H1 (cell line): ENCODE data around the gene SBSN. TPM values are rescaled to one million over a fixed set of nuclear protein-coding genes. Genes with fewer than 3 reads are reported as not detected.

Source experiments
- CTCF ChIA-PET: fragments of 300-600 bp; sonication (Branson Sonifier 250); formaldehyde crosslinking; loops from one replicate; lab custom pipeline; 2021; ENCODE audit not compliant: partially characterized antibody; lab: Charles Lee
- POLR2A ChIA-PET: fragments of 300-600 bp; sonication (Branson Sonifier 250); formaldehyde crosslinking; loops from one replicate; lab custom pipeline; 2021; ENCODE audit warnings: inconsistent platforms; ENCODE audit not compliant: partially characterized antibody; lab: Charles Lee
- DNase-seq, 2 experiments: peaks; one replicate each; pipeline versions ENCODE4 v3.0.0 to v3.0.0-alpha.2; 2010 to 2022; ENCODE audit warnings: low spot score in 2 of 2, low read depth in 1 of 2, mixed read lengths in 1 of 2
- FAIRE-seq: peaks from 2 replicates; lab custom pipeline; 2011; peaks lifted over from hg19 to GRCh38; lab: Jason Lieb, UNC
- H2AFZ ChIP-seq: 2 replicates; pipeline ENCODE4 v1.8.1; 2012; ENCODE audit warnings: low read length, inconsistent platforms
- H2AK5ac ChIP-seq: 2 replicates; pipeline ENCODE4 v1.6.1; 2013; ENCODE audit warnings: low read depth, low read length
- H2BK120ac ChIP-seq: replicated peaks from 2 replicates; pipeline ENCODE3; 2013; ENCODE audit warnings: low read depth, low read length, inconsistent platforms
- H2BK12ac ChIP-seq: 2 replicates; pipeline ENCODE4 v1.6.1; 2013; ENCODE audit warnings: low read depth, low read length
- H2BK15ac ChIP-seq: 2 replicates; pipeline ENCODE4 v1.6.1; 2013; ENCODE audit warnings: low read length
- H2BK20ac ChIP-seq: 2 replicates; pipeline ENCODE4 v1.6.1; 2013; ENCODE audit warnings: low read length
- H2BK5ac ChIP-seq: 2 replicates; pipeline ENCODE4 v1.6.1; 2013; ENCODE audit warnings: low read depth, low read length
- H3K14ac ChIP-seq: 2 replicates; pipeline ENCODE4 v1.6.1; 2013; ENCODE audit warnings: inconsistent platforms; ENCODE audit not compliant: insufficient read length
- H3K18ac ChIP-seq: 2 replicates; pipeline ENCODE4 v1.6.1; 2013; ENCODE audit warnings: low read length; ENCODE audit errors: extremely low read depth
- H3K23ac ChIP-seq: 2 replicates; pipeline ENCODE4 v1.6.1; 2013; ENCODE audit warnings: inconsistent platforms; ENCODE audit not compliant: insufficient read length
- H3K23me2 ChIP-seq: 2 replicates; pipeline ENCODE4 v1.6.1; 2013; ENCODE audit warnings: low read depth, low read length
- H3K27ac ChIP-seq: 2 replicates; pipeline ENCODE4 v1.6.1; 2011; ENCODE audit warnings: low read depth, low read length, inconsistent platforms
- H3K27me3 ChIP-seq, 4 experiments: replicated peaks in 1 of 4; 1 replicate in 1 of 4; 2 replicates in 3 of 4; pipeline versions ENCODE4 v1.6.1 to v1.8.1; 2011 to 2013; ENCODE audit warnings: low read length in 3 of 4, mild to moderate bottlenecking in 3 of 4, inconsistent platforms in 2 of 4, mixed read lengths in 2 of 4, moderate library complexity in 1 of 4; ENCODE audit not compliant: control insufficient read depth in 3 of 4, insufficient read depth in 3 of 4; ENCODE audit errors: extremely low read depth in 1 of 4
- H3K36me3 ChIP-seq, 4 experiments: 2 replicates each; pipeline versions ENCODE4 v1.6.1 to v1.8.1; 2011 to 2013; ENCODE audit warnings: mild to moderate bottlenecking in 4 of 4, low read length in 3 of 4, moderate library complexity in 2 of 4, control low read depth in 1 of 4, inconsistent platforms in 1 of 4; ENCODE audit not compliant: insufficient read depth in 4 of 4, control insufficient read depth in 2 of 4
- H3K4ac ChIP-seq: replicated peaks from 2 replicates; pipeline ENCODE3; 2013; ENCODE audit warnings: low read length, low read depth, mixed read lengths, inconsistent platforms; ENCODE audit not compliant: insufficient read length
- H3K4me1 ChIP-seq, 4 experiments: replicated peaks in 1 of 4; 1 replicate in 1 of 4; 2 replicates in 3 of 4; pipeline versions ENCODE4 v1.6.1 to v1.8.1; 2011 to 2013; ENCODE audit warnings: low read length in 3 of 4, inconsistent platforms in 2 of 4, mixed read lengths in 1 of 4; ENCODE audit not compliant: insufficient read depth in 4 of 4, control insufficient read depth in 3 of 4
- H3K4me2 ChIP-seq, 2 experiments: 2 replicates each; pipeline versions ENCODE4 v1.6.1 to v1.8.1; 2011 to 2013; ENCODE audit warnings: low read depth in 2 of 2, low read length in 2 of 2, control low read depth in 1 of 2, inconsistent platforms in 1 of 2, mild to moderate bottlenecking in 1 of 2; ENCODE audit not compliant: insufficient read depth in 1 of 2
- H3K4me3 ChIP-seq, 4 experiments: fragments of 200-600, 300-600 bp in 1 of 4; sonication (generic), shearing (Covaris generic), sonication (Bioruptor Twin) in 1 of 4; 2 replicates each; pipeline versions ENCODE4 v1.5.1 to v1.8.1; 2011 to 2016; ENCODE audit warnings: low read length in 4 of 4, low read depth in 3 of 4, control low read depth in 2 of 4, inconsistent platforms in 2 of 4, mild to moderate bottlenecking in 2 of 4, mixed read lengths in 1 of 4, moderate library complexity in 1 of 4; ENCODE audit not compliant: insufficient read depth in 2 of 4; ENCODE audit errors: extremely low read depth in 1 of 4
- H3K56ac ChIP-seq: replicated peaks from 2 replicates; pipeline ENCODE3; 2013; ENCODE audit warnings: low read depth, mild to moderate bottlenecking, mixed read lengths, low read length, inconsistent platforms; ENCODE audit not compliant: insufficient read length
- H3K79me1 ChIP-seq: 2 replicates; pipeline ENCODE4 v1.6.1; 2013; ENCODE audit warnings: low read depth, low read length, control low read depth
- H3K79me2 ChIP-seq, 2 experiments: 2 replicates each; pipeline versions ENCODE4 v1.6.1 to v1.8.1; 2012 to 2013; ENCODE audit warnings: low read length in 2 of 2, mild to moderate bottlenecking in 2 of 2, inconsistent platforms in 1 of 2; ENCODE audit not compliant: insufficient read depth in 2 of 2, control insufficient read depth in 1 of 2
- H3K9ac ChIP-seq, 4 experiments: replicated peaks in 1 of 4; 1 replicate in 1 of 4; 2 replicates in 3 of 4; pipeline versions ENCODE4 v1.6.1 to v1.8.1; 2011 to 2013; ENCODE audit warnings: low read depth in 3 of 4, low read length in 3 of 4, control low read depth in 2 of 4, mild to moderate bottlenecking in 2 of 4, moderate library complexity in 2 of 4, inconsistent platforms in 1 of 4; ENCODE audit errors: extremely low read depth in 1 of 4
- H3K9me3 ChIP-seq, 2 experiments: 2 replicates each; pipeline versions ENCODE4 v1.6.1 to v1.8.1; 2012 to 2013; ENCODE audit warnings: mild to moderate bottlenecking in 2 of 2, moderate library complexity in 2 of 2, control low read depth in 1 of 2, inconsistent platforms in 1 of 2, low read depth in 1 of 2, low read length in 1 of 2, mixed read lengths in 1 of 2; ENCODE audit not compliant: insufficient read depth in 2 of 2
- H4K20me1 ChIP-seq, 2 experiments: replicated peaks in 1 of 2; 2 replicates each; pipeline versions ENCODE3 to v1.8.1; 2011 to 2013; ENCODE audit warnings: inconsistent platforms in 2 of 2, low read length in 2 of 2, mild to moderate bottlenecking in 1 of 2; ENCODE audit not compliant: insufficient read depth in 2 of 2, control insufficient read depth in 1 of 2
- H4K5ac ChIP-seq: 2 replicates; pipeline ENCODE4 v1.6.1; 2013; ENCODE audit warnings: low read length, low read depth, mixed read lengths, inconsistent platforms; ENCODE audit not compliant: insufficient read length
- H4K8ac ChIP-seq: 2 replicates; pipeline ENCODE4 v1.8.0; 2013; ENCODE audit warnings: mild to moderate bottlenecking, moderate library complexity, low read length, inconsistent platforms; ENCODE audit not compliant: insufficient read depth; ENCODE audit errors: extremely low read depth
- H4K91ac ChIP-seq: replicated peaks from 2 replicates; pipeline ENCODE3; 2013; ENCODE audit warnings: low read length, mixed read lengths, inconsistent platforms; ENCODE audit not compliant: insufficient read length
- CBX5 ChIP-seq: fragments of 300-800, 300-1000 bp; sonication (generic); IDR thresholded peaks from 2 replicates; pipeline ENCODE4 v1.7.1; 2016; ENCODE audit warnings: antibody characterized with exemption, low read length, low read depth
- KDM5A ChIP-seq: fragments of 200-600 bp; IDR thresholded peaks from 2 replicates; pipeline ENCODE4 v1.7.1; 2012; ENCODE audit warnings: mild to moderate bottlenecking, low read length, inconsistent platforms, mixed read lengths
- NANOG ChIP-seq: IDR thresholded peaks from 2 replicates; pipeline ENCODE4 v1.6.1; 2011; ENCODE audit warnings: low read length, low read depth, mild to moderate bottlenecking, inconsistent platforms; ENCODE audit not compliant: insufficient read depth, poor library complexity, severe bottlenecking
- SAP30 ChIP-seq: fragments of 300-600 bp; sonication (generic); IDR thresholded peaks from 2 replicates; pipeline ENCODE4 v1.7.1; 2012; ENCODE audit warnings: low read length, moderate library complexity, mild to moderate bottlenecking, inconsistent platforms; ENCODE audit not compliant: insufficient read depth, insufficient replicate concordance
- WGBS, 2 experiments: shearing (Covaris generic) in 1 of 2; methylation state at CpG; one replicate each; pipeline versions ENCODE4 v1.1.6 to v1.1.7; 2013 to 2015; ENCODE audit warnings: low lambda C conversion rate in 2 of 2, mixed read lengths in 2 of 2, inconsistent platforms in 1 of 2, low coverage in 1 of 2, missing lambda C conversion rate in 1 of 2; ENCODE audit not compliant: insufficient replicate concordance in 2 of 2, insufficient coverage in 1 of 2, insufficient read length in 1 of 2; ENCODE audit errors: extremely low coverage in 1 of 2, missing lambda C conversion rate in 1 of 2; 5-methylcytosine and 5-hydroxymethylcytosine counted together
- polyA plus RNA-seq, 7 experiments: library from polyadenylated mRNA; depleted of rRNA in 3 of 7; stranded (reverse) in 5 of 7; unstranded in 2 of 7; fragments of >200 nt in 5 of 7; fragments of 200-250 nt in 2 of 7; gene quantifications; 1 replicate in 5 of 7; 2 replicates in 1 of 7; 4 replicates in 1 of 7; pipeline versions ENCODE4 v1.2.1 to v1.2.3, GENCODE V29; 2011 to 2013; ENCODE audit warnings: missing spikeins in 2 of 7, mixed read lengths in 2 of 7
- total RNA-seq: library from RNA; stranded (reverse); fragmentation: NEBNext Ultra II Directional; extraction: Animal tissue kit (Norgen Biotek cat#: 25700); gene quantifications from 2 replicates; pipeline ENCODE4 v1.2.1, GENCODE V29; 2021

The SBSN gene
- total and polyA plus RNA-seq, 2 of the 8 experiments (the other 6 are each of a cell fraction or from before 2014, with no cell fraction given), result not detected

DNA sequence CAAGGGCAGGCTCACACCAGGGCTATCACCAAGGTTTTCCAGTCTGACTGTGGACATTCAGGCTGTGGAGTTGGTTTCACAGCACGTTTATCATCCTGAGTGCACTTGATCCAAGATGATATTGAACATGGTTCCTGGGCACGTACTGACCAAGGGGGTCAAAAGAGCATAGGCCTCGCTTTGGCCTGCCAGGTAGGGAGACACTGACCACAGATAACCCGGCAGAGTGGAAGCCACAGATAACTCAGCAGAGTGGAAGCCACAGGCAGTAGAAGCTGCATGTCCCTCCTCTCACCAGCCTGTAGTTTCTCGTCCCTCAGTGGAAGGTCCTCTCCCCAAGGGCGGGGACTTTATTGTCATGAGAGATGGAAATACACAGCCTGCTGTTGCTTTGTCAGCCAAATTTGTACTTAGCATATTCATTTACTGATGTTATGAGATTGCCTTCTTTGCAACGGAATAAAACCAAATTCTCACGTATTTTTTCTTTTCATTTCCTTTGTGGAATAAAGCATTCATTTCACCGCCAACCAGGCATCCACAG, 29.1 kb downstream of the SBSN start:
- ChIA-PET POLR2A (interaction anchor here (1.8 kb wide), 1 partner anchor 18 kb away, joined by 5 read pairs; no protein-coding TSS in a partner anchor), CTCF (interaction anchor here (0.6 kb wide), 1 partner anchor 19 kb away, joined by 3 read pairs; no protein-coding TSS in a partner anchor)
- no peak overlapping the region for H2BK5ac ChIP-seq
- no peak overlapping the region for H2BK12ac ChIP-seq
- no peaks in the 10 kb centered on the region for H3K27me3 ChIP-seq
- H3K23me2 ChIP-seq, result no peaks in the 10 kb centered on the region
- H3K56ac ChIP-seq, result no peak overlapping the region
- H2AFZ ChIP-seq, result no peak overlapping the region
- no peak overlapping the region for H2BK20ac ChIP-seq
- no peak overlapping the region for H3K4me2 ChIP-seq
- WGBS, 2 experiments, result 87% methylated on average over 9 of the region's 9 CpGs; no CpG with 5 or more reads in 1 of the 2 experiments
- no peak overlapping the region for H3K18ac ChIP-seq
- H2BK15ac ChIP-seq, result no peak overlapping the region
- no peak overlapping the region for H4K91ac ChIP-seq
- no peak overlapping the region for H3K4ac ChIP-seq
- H3K14ac ChIP-seq, result no peak overlapping the region
- H3K4me1 ChIP-seq, result peaks cover 0 to 5% (median 3%) of the 10 kb centered on the region in 4 experiments; a peak in 3 of 7 replicates
- no peaks in the 10 kb centered on the region for H3K9me3 ChIP-seq
- H3K79me1 ChIP-seq, result no peaks in the 10 kb centered on the region
- no peak for FAIRE-seq
- peaks cover 2 to 14% of the 10 kb centered on the region in 2 experiments for H4K20me1 ChIP-seq
- H4K8ac ChIP-seq, result no peak overlapping the region
- no peak overlapping the region for H2AK5ac ChIP-seq
- H3K4me3 ChIP-seq, result no peak overlapping the region
- H3K36me3 ChIP-seq, result peaks cover 11 to 49% (median 34%) of the 10 kb centered on the region in 4 experiments
- no peak for DNase-seq
- H3K27ac ChIP-seq, result no peak overlapping the region
- no peak overlapping the region for H3K23ac ChIP-seq
- H2BK120ac ChIP-seq, result no peak overlapping the region
- H3K79me2 ChIP-seq, result no peaks in the 10 kb centered on the region
- no peak overlapping the region for H4K5ac ChIP-seq
- no peak overlapping the region for H3K9ac ChIP-seq
- TF ChIP-seq SAP30, result no peak
- no peak for TF ChIP-seq KDM5A
- no peak for TF ChIP-seq CBX5
- TF ChIP-seq NANOG, result no peak
